Activated naive CD8-positive, alpha-beta T cell treated with anti-CD3 and anti-CD28 coated beads, Interleukin-2, amount 50 U/mL, for 24 hours (primary cell): ENCODE data around the gene IGFL3.

ENCODE experiments used
- ATAC-seq: fragments of 150-1000 bp; cut with Tn5 transposase; one replicate; pipeline ENCODE4 v1.10.0; 2021
- DNase-seq: peaks from one replicate; pipeline ENCODE4 v3.0.0; 2021
- H3K27ac Mint-ChIP-seq: one replicate; pipeline ENCODE4 v1.8.0; 2021; ENCODE audit warnings: mild to moderate bottlenecking, mixed read lengths
- H3K27me3 Mint-ChIP-seq: one replicate; pipeline ENCODE4 v1.8.0; 2021; ENCODE audit warnings: mixed read lengths
- H3K36me3 Mint-ChIP-seq: one replicate; pipeline ENCODE4 v1.8.0; 2021; ENCODE audit warnings: low read depth, mixed read lengths
- H3K4me1 Mint-ChIP-seq: one replicate; pipeline ENCODE4 v1.8.0; 2021; ENCODE audit warnings: mixed read lengths
- H3K4me3 Mint-ChIP-seq: one replicate; pipeline ENCODE4 v1.8.0; 2021; ENCODE audit warnings: mild to moderate bottlenecking, moderate library complexity, mixed read lengths
- H3K9me3 Mint-ChIP-seq: one replicate; pipeline ENCODE4 v1.8.0; 2021; ENCODE audit warnings: mixed read lengths

Gene IGFL3

DNA sequence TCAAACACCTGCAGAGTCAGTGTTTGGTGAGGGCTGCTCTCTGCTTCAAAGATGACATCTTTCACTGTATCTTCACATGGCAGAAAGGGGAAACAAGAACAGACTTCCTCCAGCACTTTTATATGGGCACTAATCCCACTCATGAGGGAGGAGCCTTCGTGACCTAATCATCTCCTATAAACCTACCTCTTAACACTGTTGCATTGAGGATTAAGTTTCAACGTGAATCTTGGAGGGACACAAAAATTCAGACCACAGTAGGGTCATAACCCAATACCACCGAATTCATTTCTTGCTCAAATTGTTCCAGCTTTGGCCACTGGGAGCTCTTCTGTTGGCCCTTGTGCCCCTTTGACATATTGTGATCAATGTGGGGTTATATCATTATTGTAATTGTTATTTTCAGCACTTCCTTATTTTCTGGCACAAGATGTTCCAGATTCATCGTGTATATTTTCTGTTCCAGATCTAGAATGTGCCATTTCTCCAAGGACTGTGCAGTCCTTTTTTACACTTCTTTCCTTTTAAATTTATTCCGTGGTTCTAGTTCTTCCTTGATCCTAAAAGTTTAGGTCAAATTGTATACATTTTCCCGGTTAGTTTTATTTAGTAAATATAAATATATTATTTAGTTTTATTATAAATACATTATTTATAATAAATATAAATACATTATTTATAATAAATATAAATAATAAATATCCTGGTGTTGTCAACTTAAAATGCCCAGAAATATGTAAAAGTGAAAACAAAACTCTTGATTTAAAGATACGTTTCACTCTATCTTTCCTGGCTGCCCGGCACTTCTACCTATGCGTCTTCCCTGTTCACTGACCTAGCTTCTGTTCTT, 48.2 kb downstream of the IGFL3 start:
- Mint-ChIP-seq H3K36me3 (peaks cover 4% of the 10 kb centered on the region), H3K27ac (no peak overlapping the region), H3K4me3 (no peak overlapping the region), H3K27me3 (peaks cover 86% of the 10 kb centered on the region), H3K4me1 (peaks cover 7% of the 10 kb centered on the region), H3K9me3 (peaks cover 8% of the 10 kb centered on the region)
- DNase-seq (no peak), ATAC-seq (no peak)

DNA sequence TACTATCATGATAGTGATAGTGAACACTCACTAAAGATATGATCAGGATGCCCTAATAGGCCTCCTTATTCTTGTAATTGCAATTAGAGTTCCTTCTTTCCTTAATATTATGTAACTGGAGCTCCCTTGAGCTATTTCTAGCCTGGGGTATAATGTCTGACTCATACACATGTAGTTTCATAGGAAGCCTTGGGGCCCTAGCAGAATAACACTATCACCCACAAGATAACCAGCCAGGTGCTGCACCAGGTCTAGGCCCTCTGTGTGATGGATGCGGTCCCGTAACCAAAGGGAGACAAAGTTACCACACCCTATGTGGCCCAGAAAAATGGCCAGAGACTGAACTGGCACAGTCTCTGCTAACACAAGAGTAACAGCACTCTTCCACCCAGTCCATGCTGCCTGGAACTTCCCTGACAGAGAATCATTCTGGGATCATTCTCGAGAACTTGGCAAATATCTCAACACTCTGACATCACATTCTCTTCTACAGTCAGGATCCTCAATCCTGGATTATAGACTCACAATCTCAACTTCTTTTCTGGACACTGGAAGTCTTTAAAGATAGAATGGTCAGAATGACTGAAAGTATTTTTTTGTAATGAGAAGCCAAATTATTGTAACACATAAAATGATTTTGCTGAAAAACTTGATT, 51.1 kb downstream of the IGFL3 start:
- Mint-ChIP-seq H3K9me3 (peaks cover 5% of the 10 kb centered on the region), H3K4me3 (no peak overlapping the region), H3K36me3 (peaks cover 4% of the 10 kb centered on the region), H3K27me3 (peaks cover 81% of the 10 kb centered on the region), H3K27ac (no peak overlapping the region), H3K4me1 (peaks cover 7% of the 10 kb centered on the region)
- ATAC-seq (no peak), DNase-seq (no peak)
